Cardiac septum (tissue), 1 donor: ENCODE measurements around the gene SYT9. TPM values are rescaled to one million over a fixed set of nuclear protein-coding genes. Genes with fewer than 3 reads are reported as not detected.

ENCODE experiments used
- DNase-seq: peaks from one replicate; pipeline ENCODE4 v3.0.0-alpha.2; 2020; ENCODE audit warnings: low spot score
- intact Hi-C: fragments of 100-400 bp; cut with DNase I; formaldehyde crosslinking; loops from one replicate; pipeline ENCODE4 v1.14.0; 2022
- total RNA-seq: library from RNA; stranded (reverse); fragmentation: NEBNext Ultra II Directional; extraction: Animal tissue kit (Norgen Biotek cat#: 25700); gene quantifications from one replicate; pipeline ENCODE4 v1.2.1, GENCODE V29; 2021
- donor health status: DM: no; HTN: no; CAD: no.

Gene SYT9
- total RNA-seq, 1 donor from 2014 or later: 0.92 TPM

GRCh38 chr11:7416080-7416479, 164.4 kb downstream of the SYT9 start:
- DNase-seq: no peak
- intact Hi-C loops: no loop called here

DNA sequence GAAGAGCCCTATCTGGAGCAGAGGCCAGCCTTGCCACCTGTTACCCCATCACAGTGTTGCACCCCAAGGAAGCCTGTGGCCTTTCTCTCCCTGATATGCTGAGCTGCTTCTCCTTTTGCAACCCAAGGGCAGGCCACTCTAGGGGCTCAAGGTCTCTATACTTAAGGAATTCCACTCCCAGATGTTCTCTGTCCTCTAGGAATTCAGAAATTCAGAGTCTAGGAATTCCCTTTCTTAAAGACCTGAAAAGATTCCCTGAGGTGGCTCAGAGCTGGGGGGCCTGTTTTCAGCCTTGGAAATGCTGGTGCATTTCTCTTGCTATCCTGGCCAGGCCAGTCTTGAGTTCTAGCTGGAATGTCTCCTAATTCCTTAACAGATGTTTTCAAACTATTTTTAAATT, 165.6 kb downstream of the SYT9 start:
- no peak for DNase-seq
- intact Hi-C loops: no loop called here

- intact Hi-C loops: no loop called here
- no peak for DNase-seq
These were observed 166.4 kb downstream of the SYT9 start for GRCh38 chr11:7418061-7418460.

DNA sequence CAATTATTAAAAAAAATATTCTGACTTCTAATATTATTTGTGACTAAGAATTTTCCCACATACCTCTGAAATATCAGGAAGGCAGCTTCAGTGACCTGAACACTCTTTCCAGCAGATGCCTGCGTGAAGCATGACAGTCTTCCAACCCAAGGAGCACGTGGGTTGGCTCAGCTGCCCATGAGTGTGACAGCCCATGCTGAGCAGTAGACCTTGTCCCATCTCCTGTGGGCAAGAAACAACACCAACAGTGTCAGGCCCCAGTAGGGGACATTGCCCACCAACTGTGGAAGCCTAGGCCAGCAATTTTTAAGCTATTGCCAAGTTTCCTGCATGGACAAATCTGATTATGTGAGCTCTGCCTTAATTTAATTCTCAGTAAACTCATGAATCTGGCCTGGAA, 167.2 kb downstream of the SYT9 start:
- intact Hi-C loops: no loop called here
- DNase-seq: no peak

- DNase-seq: no peak
- intact Hi-C loops: no loop called here
These were observed 169.4 kb downstream of the SYT9 start for GRCh38 chr11:7421136-7421535.

- intact Hi-C loops: no loop called here
- no peak for DNase-seq
These were observed 171.0 kb downstream of the SYT9 start for GRCh38 chr11:7422544-7423331.

- no peak for DNase-seq
- intact Hi-C loops: no loop called here
These were observed 172.2 kb downstream of the SYT9 start for GRCh38 chr11:7423946-7424345.

DNA sequence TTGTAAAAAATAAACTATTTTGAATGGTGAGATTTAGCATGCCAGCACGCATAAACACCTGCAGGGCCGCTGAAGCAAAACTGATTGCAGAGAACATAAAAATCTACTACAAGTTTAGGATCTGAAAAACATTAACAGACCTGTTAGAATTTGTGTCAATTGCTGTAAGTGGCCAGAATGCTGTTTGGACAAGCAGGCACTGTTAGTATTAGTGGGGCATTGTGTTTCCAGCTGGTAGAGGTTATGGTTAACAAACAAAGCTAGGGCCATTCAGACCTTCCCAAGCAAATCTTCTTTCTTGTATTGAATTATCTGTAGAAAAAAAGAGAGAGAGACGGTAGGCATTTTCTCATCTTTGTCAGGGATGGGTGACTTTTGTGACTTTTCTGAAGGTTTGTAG, 176.0 kb downstream of the SYT9 start:
- intact Hi-C loops: no loop called here
- DNase-seq: no peak

GRCh38 chr11:7428196-7428595, 176.5 kb downstream of the SYT9 start:
- intact Hi-C loops: no loop called here
- no peak for DNase-seq

DNA sequence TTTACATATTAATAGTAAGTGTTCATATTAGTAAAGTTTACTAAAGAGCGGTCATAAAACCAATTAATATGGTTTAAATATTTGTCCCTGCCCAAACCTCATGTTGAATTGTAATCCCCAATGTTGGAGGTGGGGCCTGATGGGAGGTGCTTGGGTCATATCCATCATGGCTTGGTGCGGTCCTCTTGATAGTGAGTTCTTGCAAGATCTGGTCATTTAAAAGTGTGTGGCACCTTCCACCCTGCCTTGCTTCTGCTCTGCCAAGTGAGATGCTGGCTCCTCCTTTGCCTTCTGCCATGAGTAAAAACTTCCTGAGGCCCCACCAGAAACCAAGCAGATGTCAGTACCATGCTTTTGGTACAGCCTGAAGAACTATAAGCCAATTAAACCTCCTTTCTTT, 178.8 kb downstream of the SYT9 start:
- intact Hi-C loops: no loop called here

GRCh38 chr11:7435176-7435575, 183.5 kb downstream of the SYT9 start:
- intact Hi-C loops: no loop called here
- no peak for DNase-seq

More for the DNA sequence above, 178.8 kb downstream of the SYT9 start:
- DNase-seq: no peak

DNA sequence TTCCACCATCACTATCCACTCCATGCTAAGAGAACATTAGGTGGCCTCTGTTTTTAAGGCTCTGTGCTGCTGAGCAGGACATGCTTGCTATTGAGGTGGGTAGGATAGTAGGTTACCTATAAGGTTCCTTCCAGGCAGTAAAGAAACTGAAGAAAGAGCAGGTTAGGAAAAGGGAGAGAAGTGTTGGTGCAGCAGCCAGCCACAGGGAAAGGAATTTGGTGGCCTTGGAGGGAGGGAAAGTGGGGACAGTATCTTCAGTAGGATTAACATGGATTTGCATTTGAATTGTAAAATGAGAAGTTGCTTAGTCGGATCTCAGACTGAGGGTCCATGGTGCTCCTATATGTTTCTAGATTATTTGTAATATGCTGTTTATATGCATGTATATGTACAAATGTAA, 184.4 kb downstream of the SYT9 start:
- DNase-seq: no peak
- intact Hi-C loops: no loop called here

DNA sequence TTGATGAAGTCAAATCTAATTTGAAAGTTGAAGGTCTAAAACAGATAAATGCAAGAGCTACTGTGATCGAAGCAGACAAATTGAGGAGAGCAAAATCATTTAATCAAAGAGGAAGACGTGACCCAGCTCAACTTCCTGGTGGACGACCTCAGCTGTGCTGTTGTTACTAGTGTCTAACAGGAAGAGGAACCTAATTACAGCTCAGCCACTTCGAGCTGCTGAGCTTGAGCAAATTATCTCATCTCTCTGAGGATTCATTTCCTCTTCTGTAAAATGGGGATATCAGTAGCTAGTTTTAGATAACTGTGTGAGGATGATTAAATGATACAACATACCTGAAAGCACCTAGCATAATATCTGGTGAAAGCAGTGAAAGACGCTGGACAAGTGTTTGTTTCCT, 185.0 kb downstream of the SYT9 start:
- intact Hi-C loops: no loop called here
- DNase-seq: no peak

GRCh38 chr11:7437696-7438095, 186.0 kb downstream of the SYT9 start:
- intact Hi-C loops: no loop called here

DNA sequence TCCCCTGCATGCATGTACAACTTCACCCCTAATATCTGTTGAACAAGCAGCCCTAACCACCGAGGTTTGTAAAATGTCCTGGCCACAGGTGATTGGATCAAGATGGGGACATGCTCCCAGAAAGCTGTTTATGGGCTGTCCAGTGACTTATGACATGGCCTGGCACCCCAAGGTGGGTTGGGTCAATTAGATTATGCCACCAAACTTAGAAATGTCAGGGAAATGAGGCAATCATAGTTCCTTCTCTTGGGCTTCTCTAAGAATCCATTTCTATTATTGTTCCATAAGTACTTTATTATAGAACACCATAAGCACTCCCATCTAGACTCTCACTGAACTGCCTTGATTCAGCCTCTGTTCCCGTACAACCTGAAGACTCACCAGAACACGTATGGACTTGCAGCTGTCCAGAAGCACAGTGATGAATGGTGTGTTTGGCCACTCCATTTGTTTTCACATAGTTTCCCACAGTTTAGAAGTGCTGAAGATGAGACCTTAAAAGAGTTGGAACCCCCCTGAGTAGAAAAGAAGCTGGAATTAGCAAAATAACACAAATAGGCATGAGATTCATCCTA, 188.1 kb downstream of the SYT9 start:
- no peak for DNase-seq
- intact Hi-C loops: loop anchor here (5.0 to 10.0 kb wide), 3 partner anchors 72 to 343 kb away; partner anchors contain the start of gene PPFIBP2

More at GRCh38 chr11:7437696-7438095, 186.0 kb downstream of the SYT9 start:
- no peak for DNase-seq

DNA sequence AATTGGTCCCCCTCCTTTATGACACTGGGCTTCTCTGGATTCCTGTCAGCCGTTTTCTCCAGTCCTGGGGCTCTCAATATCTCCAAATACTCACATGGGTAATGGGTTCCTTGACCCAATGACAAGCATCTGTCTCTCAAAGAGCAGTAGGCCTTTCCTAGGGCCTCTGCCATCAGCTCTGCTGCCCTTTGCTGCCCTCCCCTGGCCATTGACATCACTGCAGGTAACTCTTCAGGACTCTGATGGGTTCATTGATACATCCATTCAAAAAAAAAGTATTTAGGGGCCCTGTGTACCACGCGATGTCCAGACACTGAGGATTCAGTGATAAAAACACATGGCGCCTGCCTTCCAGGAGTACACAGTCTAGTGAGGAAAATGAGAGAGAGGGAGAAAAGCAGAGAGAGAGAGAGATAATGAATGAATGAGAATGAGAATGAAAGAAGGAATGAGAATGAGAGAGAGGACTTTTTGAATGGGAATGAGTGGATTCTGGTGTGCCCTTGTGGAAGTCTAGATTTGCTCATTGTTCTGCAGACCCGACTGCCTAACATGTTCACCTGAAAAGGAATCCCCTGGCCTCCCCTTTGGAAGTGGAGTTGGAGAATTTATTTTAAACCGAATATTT, 191.0 kb downstream of the SYT9 start:
- no peak for DNase-seq
- intact Hi-C loops: loop anchor here (1.0 to 10.0 kb wide), 4 partner anchors 70 to 345 kb away; partner anchors contain the start of gene PPFIBP2

DNA sequence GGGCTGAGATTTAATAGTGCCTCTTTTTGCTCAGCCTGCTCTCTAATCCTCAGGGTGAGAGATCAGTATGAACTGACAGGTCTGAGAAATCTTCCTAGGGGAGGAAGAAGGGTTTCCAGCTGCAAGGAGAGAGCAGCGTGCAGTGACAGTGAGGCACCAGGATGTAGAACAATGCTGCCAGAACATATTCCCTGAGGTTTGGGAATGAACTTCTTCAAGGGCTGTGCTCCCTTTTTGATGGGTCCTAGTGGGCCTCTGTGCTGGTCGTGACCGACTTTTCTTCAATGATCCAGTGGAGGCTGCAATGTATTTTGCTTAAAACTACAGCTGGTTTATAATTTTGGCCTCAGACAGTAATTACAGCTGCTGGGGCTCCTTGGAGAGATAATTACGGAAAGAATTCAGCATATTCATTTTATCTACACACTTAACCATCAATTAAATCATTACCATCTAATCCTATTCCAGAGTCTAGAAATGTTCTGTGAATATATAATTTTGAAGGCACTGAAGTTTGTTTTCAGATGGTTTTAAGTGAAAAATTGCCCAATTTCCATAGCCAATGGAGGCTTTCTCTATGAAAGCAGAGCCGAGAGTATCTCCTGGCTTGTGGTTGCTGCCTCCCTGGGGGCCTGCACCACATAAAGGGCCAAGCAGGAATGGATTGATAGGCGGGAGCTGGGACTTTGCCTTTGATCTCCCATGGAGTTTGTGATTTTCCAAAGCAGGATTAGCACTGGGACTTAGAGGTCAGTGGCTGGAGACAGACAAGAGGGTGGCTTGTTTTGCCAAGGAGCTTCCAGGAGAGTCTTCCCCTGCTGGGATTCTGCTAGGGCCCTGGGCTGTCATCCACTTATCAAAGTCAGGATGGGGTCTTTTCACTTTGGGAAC, 192.6 kb downstream of the SYT9 start:
- intact Hi-C loops: loop anchor here (5.0 to 10.0 kb wide), 3 partner anchors 68 to 347 kb away; partner anchors contain the start of gene PPFIBP2
- DNase-seq: no peak

- intact Hi-C loops: loop anchor here (10.0 kb wide), 1 partner anchor 209 kb away; no protein-coding TSS in a partner anchor
- DNase-seq: no peak
These were observed 193.9 kb downstream of the SYT9 start for GRCh38 chr11:7445564-7445963.

GRCh38 chr11:7448201-7448600, 196.5 kb downstream of the SYT9 start:
- DNase-seq: no peak
- intact Hi-C loops: loop anchor here (10.0 kb wide), 1 partner anchor 207 kb away; no protein-coding TSS in a partner anchor
